K562 (cell line): ENCODE data around the gene CCDC148. TPM values are rescaled to one million over a fixed set of nuclear protein-coding genes. Genes with fewer than 3 reads are reported as not detected.
A peak's percentile ranks its signal among the peaks of the same experiment; 100 is the strongest.

Experiments used
- GATA2 ChIP-seq: sonication (generic); formaldehyde crosslinking; IDR thresholded peaks from 2 replicates; pipeline ENCODE4 v1.4.0; 2020; ENCODE audit warnings: mild to moderate bottlenecking, missing genetic modification reagents
- MEIS2 ChIP-seq: fragments of 450-650 bp; IDR thresholded peaks from 2 replicates; pipeline ENCODE4 v1.6.1; 2014; ENCODE audit warnings: mild to moderate bottlenecking; ENCODE audit not compliant: partially characterized antibody
- NFIC ChIP-seq: fragments of 450-650 bp; IDR thresholded peaks from 2 replicates; pipeline ENCODE4 v1.6.1; 2017; ENCODE audit warnings: mild to moderate bottlenecking, inconsistent platforms
- NONO ChIP-seq, 2 experiments: fragments of 200-400 bp in 1 of 2; fragments of 450-650 bp in 1 of 2; formaldehyde crosslinking in 1 of 2; IDR thresholded peaks; 2 replicates each; pipeline ENCODE4 v1.6.1; 2017; ENCODE audit warnings: low read depth in 2 of 2, mild to moderate bottlenecking in 2 of 2, moderate library complexity in 2 of 2, low read length in 1 of 2
- POLR2B ChIP-seq: fragments of 450-650 bp; IDR thresholded peaks from 2 replicates; pipeline ENCODE4 v1.6.1; 2018; ENCODE audit warnings: low read depth; ENCODE audit not compliant: partially characterized antibody
- POLR3G ChIP-seq: IDR thresholded peaks from 2 replicates; pipeline ENCODE4 v1.6.1; 2011; ENCODE audit not compliant: insufficient read length, insufficient replicate concordance; ENCODE audit errors: extremely low read depth
- RBFOX2 ChIP-seq: fragments of 200-400 bp; formaldehyde crosslinking; IDR thresholded peaks from 2 replicates; pipeline ENCODE4 v1.6.1; 2017; ENCODE audit warnings: low read depth, mild to moderate bottlenecking, low read length, moderate library complexity
- SMARCC2 ChIP-seq: fragments of 450-650 bp; IDR thresholded peaks from 2 replicates; pipeline ENCODE4 v1.6.1; 2017; ENCODE audit warnings: antibody characterized with exemption, moderate library complexity, mild to moderate bottlenecking, low read depth
- SMARCE1 ChIP-seq: fragments of 450-650 bp; IDR thresholded peaks from 2 replicates; pipeline ENCODE4 v1.7.1; 2016; ENCODE audit warnings: mild to moderate bottlenecking
- SNRNP70 ChIP-seq: fragments of 200-400 bp; formaldehyde crosslinking; optimal IDR thresholded peaks from 2 replicates; pipeline ENCODE3; 2017; ENCODE audit warnings: low read depth, low read length
- ZFX ChIP-seq: sonication (generic); formaldehyde crosslinking; IDR thresholded peaks from 2 replicates; pipeline ENCODE4 v1.8.0; 2022; ENCODE audit warnings: mild to moderate bottlenecking, missing genetic modification reagents, moderate library complexity
- ZNF121 ChIP-seq: sonication (generic); formaldehyde crosslinking; conservative IDR thresholded peaks from 2 replicates; pipeline ENCODE4 v1.8.0; 2022; ENCODE audit warnings: missing genetic modification reagents
- ZNF239 ChIP-seq: fragments of 250-450 bp; sonication (Bioruptor Pico); IDR thresholded peaks from 2 replicates; pipeline ENCODE4 v1.4.0; 2020; ENCODE audit warnings: mild to moderate bottlenecking
- ZNF384 ChIP-seq: IDR thresholded peaks from 2 replicates; pipeline ENCODE4 v1.6.1; 2012; ENCODE audit warnings: low read depth, low read length, improper control_type of control experiment
- polyA plus RNA-seq, 8 experiments: library from polyadenylated mRNA; depleted of rRNA in 4 of 8; stranded (reverse) in 5 of 8; unstranded in 3 of 8; fragments of >200 nt; fragmentation: Nextera tagmentation in 2 of 8; fragmentation: Illumina TruSeq in 1 of 8; extraction: Ambion mirVana in 2 of 8; extraction: Trizol in 1 of 8; gene quantifications; 2 replicates each; pipeline versions ENCODE4 v1.2.1 to v1.2.3, GENCODE V29; 2011 to 2014; ENCODE audit warnings: inconsistent platforms in 1 of 8, missing spikeins in 1 of 8
- total RNA-seq, 7 experiments: library from RNA; depleted of rRNA in 6 of 7; stranded (reverse); fragments of >200 nt in 6 of 7; fragmentation: Illumina TruSeq in 2 of 7; extraction: Trizol in 2 of 7; gene quantifications; 2 replicates each; pipeline versions ENCODE4 v1.2.1 to v1.2.3, GENCODE V29; 2011 to 2021; ENCODE audit warnings: low replicate concordance in 1 of 7
- TF ChIP-seq, protein P1 (sequence below), 2 experiments: fragments of 450-650 bp in 1 of 2; sonication (generic) in 1 of 2; formaldehyde crosslinking in 1 of 2; IDR thresholded peaks; 2 replicates each; pipeline versions ENCODE4 v1.7.1 to v1.9.0; 2016 to 2022; ENCODE audit warnings: inconsistent platforms in 1 of 2, mild to moderate bottlenecking in 1 of 2, missing genetic modification reagents in 1 of 2
- TF ChIP-seq, protein P2 (sequence below): sonication (generic); formaldehyde crosslinking; IDR thresholded peaks from 2 replicates; pipeline ENCODE4 v1.8.1; 2023; ENCODE audit warnings: mild to moderate bottlenecking, missing genetic modification reagents
- TF ChIP-seq, protein P3 (sequence below): fragments of 250-450 bp; sonication (Bioruptor Pico); IDR thresholded peaks from 2 replicates; pipeline ENCODE4 v1.5.0; 2020; ENCODE audit warnings: mild to moderate bottlenecking, borderline replicate concordance

CCDC148 gene
- total and polyA plus RNA-seq, 9 of the 15 experiments (the other 6 are each of a cell fraction or from before 2014, with no cell fraction given): 0.10 to 1.4 (median 0.65) TPM

DNA sequence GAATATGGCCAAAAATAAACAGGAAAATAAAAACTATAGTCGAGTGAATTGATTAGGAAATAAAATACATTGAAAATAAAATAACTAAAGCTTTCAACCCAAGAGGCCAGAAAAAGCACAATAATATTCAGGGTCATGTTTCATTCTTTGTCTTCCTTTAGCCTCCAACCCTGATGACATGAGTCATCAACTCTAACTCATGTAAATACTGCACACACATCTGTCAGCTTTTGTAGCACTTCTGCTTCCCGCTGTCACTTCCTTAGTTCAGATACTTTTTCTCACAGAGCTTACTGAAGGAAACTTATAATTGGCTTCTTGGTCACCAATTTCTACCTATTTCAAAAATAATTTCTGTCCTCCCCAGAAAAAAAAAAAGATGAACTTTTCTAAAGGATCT lies 242.1 kb downstream of the CCDC148 start (continued):
- TF ChIP-seq, protein P1, sequence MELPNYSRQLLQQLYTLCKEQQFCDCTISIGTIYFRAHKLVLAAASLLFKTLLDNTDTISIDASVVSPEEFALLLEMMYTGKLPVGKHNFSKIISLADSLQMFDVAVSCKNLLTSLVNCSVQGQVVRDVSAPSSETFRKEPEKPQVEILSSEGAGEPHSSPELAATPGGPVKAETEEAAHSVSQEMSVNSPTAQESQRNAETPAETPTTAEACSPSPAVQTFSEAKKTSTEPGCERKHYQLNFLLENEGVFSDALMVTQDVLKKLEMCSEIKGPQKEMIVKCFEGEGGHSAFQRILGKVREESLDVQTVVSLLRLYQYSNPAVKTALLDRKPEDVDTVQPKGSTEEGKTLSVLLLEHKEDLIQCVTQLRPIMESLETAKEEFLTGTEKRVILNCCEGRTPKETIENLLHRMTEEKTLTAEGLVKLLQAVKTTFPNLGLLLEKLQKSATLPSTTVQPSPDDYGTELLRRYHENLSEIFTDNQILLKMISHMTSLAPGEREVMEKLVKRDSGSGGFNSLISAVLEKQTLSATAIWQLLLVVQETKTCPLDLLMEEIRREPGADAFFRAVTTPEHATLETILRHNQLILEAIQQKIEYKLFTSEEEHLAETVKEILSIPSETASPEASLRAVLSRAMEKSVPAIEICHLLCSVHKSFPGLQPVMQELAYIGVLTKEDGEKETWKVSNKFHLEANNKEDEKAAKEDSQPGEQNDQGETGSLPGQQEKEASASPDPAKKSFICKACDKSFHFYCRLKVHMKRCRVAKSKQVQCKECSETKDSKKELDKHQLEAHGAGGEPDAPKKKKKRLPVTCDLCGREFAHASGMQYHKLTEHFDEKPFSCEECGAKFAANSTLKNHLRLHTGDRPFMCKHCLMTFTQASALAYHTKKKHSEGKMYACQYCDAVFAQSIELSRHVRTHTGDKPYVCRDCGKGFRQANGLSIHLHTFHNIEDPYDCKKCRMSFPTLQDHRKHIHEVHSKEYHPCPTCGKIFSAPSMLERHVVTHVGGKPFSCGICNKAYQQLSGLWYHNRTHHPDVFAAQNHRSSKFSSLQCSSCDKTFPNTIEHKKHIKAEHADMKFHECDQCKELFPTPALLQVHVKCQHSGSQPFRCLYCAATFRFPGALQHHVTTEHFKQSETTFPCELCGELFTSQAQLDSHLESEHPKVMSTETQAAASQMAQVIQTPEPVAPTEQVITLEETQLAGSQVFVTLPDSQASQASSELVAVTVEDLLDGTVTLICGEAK (IDR thresholded peaks at IDR 0.05): no peak
- TF ChIP-seq, protein P1 (CRISPR knock-in tag; IDR thresholded peaks at IDR 0.05): no peak
- TF ChIP-seq SMARCC2 (peak; percentile 64; the same call in 1 of the 2 replicates), SNRNP70 (no peak), MEIS2 (peak; percentile 93), SMARCE1 (peak; percentile 81), ZNF384 (no peak), POLR2B (no peak), ZFX (CRISPR knock-in tag) (no peak), ZNF121 (CRISPR knock-in tag) (no peak), POLR3G (no peak), NFIC (no peak), NONO (IDR thresholded peaks at IDR 0.05; ENCODE audit: low read depth in 2 of 2, low read length in 1 of 2) (no peak), GATA2 (CRISPR knock-in tag) (no peak), ZNF239 (CRISPR knock-in tag) (no peak), RBFOX2 (0 out of 2 replicates have a peak, but pooled peaks have one; percentile 12)
- TF ChIP-seq, protein P2, sequence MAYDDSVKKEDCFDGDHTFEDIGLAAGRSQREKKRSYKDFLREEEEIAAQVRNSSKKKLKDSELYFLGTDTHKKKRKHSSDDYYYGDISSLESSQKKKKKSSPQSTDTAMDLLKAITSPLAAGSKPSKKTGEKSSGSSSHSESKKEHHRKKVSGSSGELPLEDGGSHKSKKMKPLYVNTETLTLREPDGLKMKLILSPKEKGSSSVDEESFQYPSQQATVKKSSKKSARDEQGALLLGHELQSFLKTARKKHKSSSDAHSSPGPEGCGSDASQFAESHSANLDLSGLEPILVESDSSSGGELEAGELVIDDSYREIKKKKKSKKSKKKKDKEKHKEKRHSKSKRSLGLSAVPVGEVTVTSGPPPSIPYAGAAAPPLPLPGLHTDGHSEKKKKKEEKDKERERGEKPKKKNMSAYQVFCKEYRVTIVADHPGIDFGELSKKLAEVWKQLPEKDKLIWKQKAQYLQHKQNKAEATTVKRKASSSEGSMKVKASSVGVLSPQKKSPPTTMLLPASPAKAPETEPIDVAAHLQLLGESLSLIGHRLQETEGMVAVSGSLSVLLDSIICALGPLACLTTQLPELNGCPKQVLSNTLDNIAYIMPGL (CRISPR knock-in tag): no peak
- TF ChIP-seq, protein P3, sequence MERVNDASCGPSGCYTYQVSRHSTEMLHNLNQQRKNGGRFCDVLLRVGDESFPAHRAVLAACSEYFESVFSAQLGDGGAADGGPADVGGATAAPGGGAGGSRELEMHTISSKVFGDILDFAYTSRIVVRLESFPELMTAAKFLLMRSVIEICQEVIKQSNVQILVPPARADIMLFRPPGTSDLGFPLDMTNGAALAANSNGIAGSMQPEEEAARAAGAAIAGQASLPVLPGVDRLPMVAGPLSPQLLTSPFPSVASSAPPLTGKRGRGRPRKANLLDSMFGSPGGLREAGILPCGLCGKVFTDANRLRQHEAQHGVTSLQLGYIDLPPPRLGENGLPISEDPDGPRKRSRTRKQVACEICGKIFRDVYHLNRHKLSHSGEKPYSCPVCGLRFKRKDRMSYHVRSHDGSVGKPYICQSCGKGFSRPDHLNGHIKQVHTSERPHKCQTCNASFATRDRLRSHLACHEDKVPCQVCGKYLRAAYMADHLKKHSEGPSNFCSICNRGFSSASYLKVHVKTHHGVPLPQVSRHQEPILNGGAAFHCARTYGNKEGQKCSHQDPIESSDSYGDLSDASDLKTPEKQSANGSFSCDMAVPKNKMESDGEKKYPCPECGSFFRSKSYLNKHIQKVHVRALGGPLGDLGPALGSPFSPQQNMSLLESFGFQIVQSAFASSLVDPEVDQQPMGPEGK (CRISPR knock-in tag): no peak
